Measurements from ENCODE around the gene QPCTL.

DNA sequence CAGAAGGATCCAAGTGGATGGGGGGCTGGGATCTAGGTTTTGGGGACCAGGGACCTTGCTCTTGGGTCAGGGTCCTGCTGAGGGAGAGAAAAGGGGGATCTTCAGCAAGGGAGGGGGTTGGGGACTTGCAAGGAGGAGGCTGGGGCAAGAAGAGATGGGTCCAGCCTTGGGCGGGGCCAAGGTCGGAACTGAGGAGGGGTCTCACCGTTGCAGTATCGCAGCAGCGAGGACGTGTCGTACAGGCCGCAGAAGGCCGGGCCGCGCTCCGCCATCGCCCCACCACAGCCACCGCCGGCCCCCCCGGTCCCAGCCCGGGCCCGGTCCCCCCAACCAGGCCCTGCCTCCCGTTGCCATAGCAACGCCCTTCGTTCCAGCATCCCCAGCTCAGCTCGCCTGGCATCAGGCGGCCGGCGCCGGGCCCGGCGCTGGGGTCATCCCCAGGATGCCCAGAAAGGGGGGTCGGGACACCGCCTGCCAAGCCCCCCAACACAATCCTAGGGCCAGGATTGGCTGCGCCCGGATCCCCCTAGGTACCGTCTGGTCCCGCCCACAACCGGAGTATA lies 47.3 kb upstream of the QPCTL start:
- TF ChIP-seq, protein P1, sequence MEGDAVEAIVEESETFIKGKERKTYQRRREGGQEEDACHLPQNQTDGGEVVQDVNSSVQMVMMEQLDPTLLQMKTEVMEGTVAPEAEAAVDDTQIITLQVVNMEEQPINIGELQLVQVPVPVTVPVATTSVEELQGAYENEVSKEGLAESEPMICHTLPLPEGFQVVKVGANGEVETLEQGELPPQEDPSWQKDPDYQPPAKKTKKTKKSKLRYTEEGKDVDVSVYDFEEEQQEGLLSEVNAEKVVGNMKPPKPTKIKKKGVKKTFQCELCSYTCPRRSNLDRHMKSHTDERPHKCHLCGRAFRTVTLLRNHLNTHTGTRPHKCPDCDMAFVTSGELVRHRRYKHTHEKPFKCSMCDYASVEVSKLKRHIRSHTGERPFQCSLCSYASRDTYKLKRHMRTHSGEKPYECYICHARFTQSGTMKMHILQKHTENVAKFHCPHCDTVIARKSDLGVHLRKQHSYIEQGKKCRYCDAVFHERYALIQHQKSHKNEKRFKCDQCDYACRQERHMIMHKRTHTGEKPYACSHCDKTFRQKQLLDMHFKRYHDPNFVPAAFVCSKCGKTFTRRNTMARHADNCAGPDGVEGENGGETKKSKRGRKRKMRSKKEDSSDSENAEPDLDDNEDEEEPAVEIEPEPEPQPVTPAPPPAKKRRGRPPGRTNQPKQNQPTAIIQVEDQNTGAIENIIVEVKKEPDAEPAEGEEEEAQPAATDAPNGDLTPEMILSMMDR (IDR thresholded peaks at IDR 0.05), result no peak
- no peak for TF ChIP-seq POLR2A (IDR thresholded peaks at IDR 0.05)

Measured in adrenal gland (tissue), 5 donors.